ENCODE measurements around the gene SAMD7.
A peak's percentile ranks its signal among the peaks of the same experiment; 100 is the strongest.

SAMD7 gene

DNA sequence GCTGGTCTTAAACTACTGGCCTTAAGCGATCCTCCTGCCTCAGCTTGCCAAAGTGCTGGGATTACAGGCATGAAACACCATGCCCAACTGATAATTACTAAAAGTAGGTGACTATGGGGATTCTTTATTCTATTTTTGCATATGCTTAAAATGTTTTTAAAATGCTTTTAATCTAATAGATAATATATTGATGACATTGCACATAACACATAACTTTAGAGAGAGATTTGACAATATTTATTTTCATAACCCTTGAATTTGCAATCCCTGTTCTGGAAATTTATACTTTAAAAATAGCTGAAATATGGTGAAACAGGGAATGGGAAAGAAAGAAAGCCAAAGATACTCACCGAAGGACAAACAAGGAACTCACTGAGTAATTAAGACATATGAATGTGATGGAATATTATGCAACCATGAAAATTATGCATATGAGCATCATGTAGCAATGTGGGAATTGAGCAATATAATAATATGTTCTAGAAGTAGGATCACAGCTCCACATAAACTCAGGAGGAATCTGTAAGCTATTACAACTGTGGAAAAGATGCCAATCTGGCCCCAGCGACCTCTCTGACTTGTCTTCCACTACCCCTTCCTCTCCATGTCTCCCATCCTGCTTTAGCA is 43.7 kb upstream of the SAMD7 start:
- TF ChIP-seq MYC (IDR thresholded peaks at IDR 0.05; ENCODE audit: low read depth, low read length) = no peak
- TF ChIP-seq, protein P1, sequence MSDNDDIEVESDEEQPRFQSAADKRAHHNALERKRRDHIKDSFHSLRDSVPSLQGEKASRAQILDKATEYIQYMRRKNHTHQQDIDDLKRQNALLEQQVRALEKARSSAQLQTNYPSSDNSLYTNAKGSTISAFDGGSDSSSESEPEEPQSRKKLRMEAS (IDR thresholded peaks at IDR 0.05; ENCODE audit: low read depth, low read length) = no peak
- TF ChIP-seq POLR2A (IDR thresholded peaks at IDR 0.05; ENCODE audit: extremely low read depth, insufficient read length) = no peak
- TF ChIP-seq, protein P2, sequence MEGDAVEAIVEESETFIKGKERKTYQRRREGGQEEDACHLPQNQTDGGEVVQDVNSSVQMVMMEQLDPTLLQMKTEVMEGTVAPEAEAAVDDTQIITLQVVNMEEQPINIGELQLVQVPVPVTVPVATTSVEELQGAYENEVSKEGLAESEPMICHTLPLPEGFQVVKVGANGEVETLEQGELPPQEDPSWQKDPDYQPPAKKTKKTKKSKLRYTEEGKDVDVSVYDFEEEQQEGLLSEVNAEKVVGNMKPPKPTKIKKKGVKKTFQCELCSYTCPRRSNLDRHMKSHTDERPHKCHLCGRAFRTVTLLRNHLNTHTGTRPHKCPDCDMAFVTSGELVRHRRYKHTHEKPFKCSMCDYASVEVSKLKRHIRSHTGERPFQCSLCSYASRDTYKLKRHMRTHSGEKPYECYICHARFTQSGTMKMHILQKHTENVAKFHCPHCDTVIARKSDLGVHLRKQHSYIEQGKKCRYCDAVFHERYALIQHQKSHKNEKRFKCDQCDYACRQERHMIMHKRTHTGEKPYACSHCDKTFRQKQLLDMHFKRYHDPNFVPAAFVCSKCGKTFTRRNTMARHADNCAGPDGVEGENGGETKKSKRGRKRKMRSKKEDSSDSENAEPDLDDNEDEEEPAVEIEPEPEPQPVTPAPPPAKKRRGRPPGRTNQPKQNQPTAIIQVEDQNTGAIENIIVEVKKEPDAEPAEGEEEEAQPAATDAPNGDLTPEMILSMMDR (IDR thresholded peaks at IDR 0.05; ENCODE audit: low read depth, low read length) = no peak
- no peak overlapping the region for H3K4me3 ChIP-seq (ENCODE audit: low read depth, low read length)
- no peak for DNase-seq (ENCODE audit: low read depth)

DNA sequence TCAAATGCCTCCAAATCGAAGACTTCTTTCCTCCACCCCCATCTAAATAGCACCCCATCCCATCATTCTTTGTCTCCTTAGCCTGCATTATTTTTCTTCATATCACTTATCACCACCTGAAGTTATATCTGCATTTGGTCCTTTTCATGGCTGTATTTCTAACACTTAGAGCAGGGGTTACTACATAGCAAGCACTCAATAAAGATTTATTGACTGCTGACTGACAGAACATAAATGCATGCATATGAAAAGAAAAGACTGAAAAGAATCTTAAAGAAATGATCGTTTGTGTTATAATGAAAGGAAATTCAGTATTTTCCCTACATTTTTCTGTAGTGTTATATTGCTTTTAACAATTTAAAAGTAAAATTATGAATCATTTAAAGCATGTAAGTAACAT is 43.0 kb upstream of the SAMD7 start:
- TF ChIP-seq, protein P1 (IDR thresholded peaks at IDR 0.05; ENCODE audit: low read depth, low read length) = no peak
- TF ChIP-seq, protein P2 (IDR thresholded peaks at IDR 0.05; ENCODE audit: low read depth, low read length) = no peak
- TF ChIP-seq MYC (IDR thresholded peaks at IDR 0.05; ENCODE audit: low read depth, low read length) (no peak), POLR2A (IDR thresholded peaks at IDR 0.05; ENCODE audit: extremely low read depth, insufficient read length) (no peak)
- H3K4me3 ChIP-seq (ENCODE audit: low read depth, low read length) = no peak overlapping the region
- DNase-seq (ENCODE audit: low read depth) = no peak

DNA sequence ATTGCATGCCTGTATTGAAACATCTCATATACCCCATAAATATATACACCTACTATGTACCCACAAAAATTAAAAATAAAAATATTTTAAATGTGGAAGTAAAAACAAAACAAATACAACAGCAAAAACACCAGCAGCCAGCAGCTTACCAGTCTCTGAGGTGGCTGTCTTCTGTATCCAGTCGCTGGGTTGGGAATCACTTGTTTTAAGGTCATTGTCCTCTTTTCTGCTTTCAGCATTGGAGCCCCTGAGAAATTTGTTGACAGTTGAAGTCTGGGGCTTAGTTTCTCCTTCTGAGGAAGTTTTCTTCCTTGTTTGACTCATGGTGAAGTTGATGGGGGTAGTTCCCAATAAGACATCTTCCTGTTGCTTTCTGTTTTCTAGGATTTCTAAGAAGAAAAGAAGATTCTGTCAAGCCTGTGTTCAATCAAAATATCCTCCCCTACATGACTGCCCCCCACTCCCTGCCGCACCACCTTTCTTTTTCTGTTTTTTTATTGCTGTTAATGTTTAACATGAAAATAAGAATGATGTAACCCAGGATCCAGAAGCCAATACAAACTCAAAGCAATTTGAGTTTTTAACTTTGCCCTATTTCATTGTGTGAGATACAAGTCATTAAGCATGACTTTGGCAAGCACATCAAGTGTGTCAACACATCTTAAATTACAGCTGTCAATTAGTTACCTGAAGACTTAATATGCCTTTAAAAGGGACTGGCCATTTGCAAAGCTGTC is 41.7 kb upstream of the SAMD7 start, which contains the start of gene LRRC31:
Gene LRRC31, minus strand, starts transcription at position 452 of the 737 bp plus-strand sequence. Its CDS starts 128 bp downstream, at position 324.
- DNase-seq (ENCODE audit: low read depth) = no peak
- H3K4me3 ChIP-seq (ENCODE audit: low read depth, low read length) = no peak within 1 kb of the TSS
- TF ChIP-seq POLR2A (IDR thresholded peaks at IDR 0.05; ENCODE audit: extremely low read depth, insufficient read length) (no peak), MYC (IDR thresholded peaks at IDR 0.05; ENCODE audit: low read depth, low read length) (no peak)
- TF ChIP-seq, protein P2 (IDR thresholded peaks at IDR 0.05; ENCODE audit: low read depth, low read length) = no peak
- TF ChIP-seq, protein P1 (IDR thresholded peaks at IDR 0.05; ENCODE audit: low read depth, low read length) = no peak

DNA sequence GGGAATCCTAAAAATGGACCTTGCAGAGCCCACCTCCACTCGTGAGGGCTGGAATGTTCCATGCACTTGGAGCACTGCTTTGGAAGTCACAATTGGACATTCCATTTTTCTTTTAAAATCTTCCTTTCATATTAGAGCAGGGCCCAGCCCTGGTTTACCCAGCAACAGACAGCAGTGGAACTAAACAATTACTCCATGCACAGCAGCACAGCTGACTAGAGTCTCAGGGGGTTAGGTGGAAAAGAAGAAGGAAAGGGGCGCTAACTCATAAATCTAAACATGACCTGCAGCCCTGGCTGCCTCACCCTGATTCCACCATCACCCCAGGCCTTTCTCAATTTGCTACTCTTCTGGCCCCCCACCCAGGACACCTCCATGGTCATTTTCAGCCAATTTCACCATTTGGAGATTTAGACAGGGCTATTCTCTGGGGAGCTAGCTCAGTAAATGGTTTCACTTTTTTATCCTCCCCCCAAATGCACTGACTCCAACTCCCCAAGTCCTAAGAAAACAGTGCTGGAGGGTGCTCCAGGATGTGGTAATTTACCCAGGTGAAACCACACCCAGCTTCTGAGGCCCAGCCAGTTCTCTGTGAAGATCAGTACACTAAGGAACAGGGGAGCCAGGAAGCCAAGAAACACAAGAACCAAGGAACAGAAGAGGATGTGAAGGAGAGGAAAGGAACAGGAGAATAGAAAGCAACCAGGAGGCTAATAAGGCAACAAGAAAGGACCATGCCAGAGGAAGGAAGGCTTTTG is 40.1 kb upstream of the SAMD7 start:
- TF ChIP-seq POLR2A (IDR thresholded peaks at IDR 0.05; ENCODE audit: extremely low read depth, insufficient read length) = no peak
- no peak for TF ChIP-seq MYC (IDR thresholded peaks at IDR 0.05; ENCODE audit: low read depth, low read length)
- TF ChIP-seq, protein P2 (IDR thresholded peaks at IDR 0.05; ENCODE audit: low read depth, low read length) = no peak
- TF ChIP-seq, protein P1 (IDR thresholded peaks at IDR 0.05; ENCODE audit: low read depth, low read length) = no peak

DNA sequence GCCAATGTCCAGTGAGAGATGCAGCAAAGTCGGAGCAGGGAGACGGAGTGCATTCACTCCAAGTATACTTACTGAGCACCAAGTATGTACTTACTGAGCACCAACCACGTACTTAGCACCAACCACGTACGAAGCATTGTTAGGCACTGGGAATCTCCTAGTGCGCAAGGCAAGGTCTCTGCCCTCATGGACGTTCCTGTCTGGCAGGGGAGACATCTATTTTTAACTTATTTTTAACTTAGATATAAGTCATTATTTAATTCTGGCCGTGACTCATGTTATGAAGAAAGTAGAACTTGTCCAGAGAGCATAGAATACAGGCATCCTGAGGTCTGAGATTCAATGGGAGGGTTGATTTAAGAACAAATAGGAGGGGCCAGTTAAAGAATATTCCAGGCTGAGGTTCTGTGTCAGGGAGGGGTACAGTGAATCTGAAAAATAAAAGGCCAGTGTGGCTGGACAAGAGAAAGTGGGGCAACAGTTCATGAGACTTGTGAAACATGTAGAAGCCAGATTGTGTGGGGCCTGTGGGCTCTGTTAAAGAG is 32.3 kb upstream of the SAMD7 start:
- H3K4me3 ChIP-seq (ENCODE audit: low read depth, low read length) = no peak overlapping the region
- no peak for DNase-seq (ENCODE audit: low read depth)
- no peak for TF ChIP-seq POLR2A (IDR thresholded peaks at IDR 0.05; ENCODE audit: extremely low read depth, insufficient read length)
- no peak for TF ChIP-seq MYC (IDR thresholded peaks at IDR 0.05; ENCODE audit: low read depth, low read length)
- TF ChIP-seq, protein P2 (IDR thresholded peaks at IDR 0.05; ENCODE audit: low read depth, low read length) = no peak
- TF ChIP-seq, protein P1 (IDR thresholded peaks at IDR 0.05; ENCODE audit: low read depth, low read length) = no peak

More for the DNA sequence above, 40.1 kb upstream of the SAMD7 start:
- no peak overlapping the region for H3K4me3 ChIP-seq (ENCODE audit: low read depth, low read length)
- DNase-seq (ENCODE audit: low read depth) = peak; percentile 14

Data from NB4 (cell line).